GM19025 (cell line): ENCODE results near the gene TRIM40.

Source experiments
- ATAC-seq: cut with Tn5 transposase; IDR thresholded peaks from one replicate; pipeline ENCODE4 v1.9.1; 2021; ENCODE audit warnings: mild to moderate bottlenecking, low read depth, moderate library complexity; ENCODE audit not compliant: unreplicated experiment

TRIM40 gene

GRCh38 chr6:30194797-30195690 lies 59.1 kb downstream of the TRIM40 start:
- ATAC-seq, result no peak

DNA sequence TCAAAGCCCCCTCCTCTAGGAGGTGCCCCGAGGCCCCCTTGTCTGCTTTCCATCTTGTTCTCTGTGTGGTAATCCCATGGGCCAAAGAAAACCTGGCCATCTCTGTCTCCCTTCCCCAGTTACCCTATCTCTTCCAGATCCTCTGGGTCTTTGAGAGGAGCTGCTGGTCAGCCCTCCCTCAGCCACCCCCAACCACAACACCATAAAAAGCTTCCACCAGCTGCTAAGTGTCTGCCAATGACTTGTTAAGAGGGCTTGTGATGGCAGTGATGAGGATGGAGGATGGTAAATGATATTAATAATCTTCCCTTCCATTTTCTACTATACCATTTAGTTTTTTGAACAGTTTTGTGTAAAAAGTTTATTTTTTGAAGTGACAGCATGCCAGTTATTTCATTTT lies 60.0 kb downstream of the TRIM40 start:
- no peak for ATAC-seq

DNA sequence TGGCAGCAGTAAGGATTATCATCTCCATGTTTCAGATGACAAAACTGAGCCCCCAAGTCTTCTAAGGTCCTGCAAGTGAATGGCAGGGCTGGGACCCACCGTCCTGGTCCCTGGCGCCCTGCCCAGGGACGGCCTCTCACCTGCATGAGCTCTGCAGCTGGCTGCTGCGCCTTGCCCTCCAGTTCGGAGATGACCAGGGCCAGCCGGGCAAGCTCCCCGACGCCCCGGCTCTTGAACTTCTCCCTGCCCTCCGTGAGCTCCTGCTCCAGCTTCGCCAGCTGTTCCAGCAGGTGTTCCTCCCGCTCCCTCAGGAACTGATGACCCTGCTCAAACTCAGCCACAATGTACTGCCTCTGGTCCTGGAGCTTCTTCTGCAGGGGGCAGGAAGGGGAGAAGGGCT lies 60.4 kb downstream of the TRIM40 start:
- ATAC-seq, result no peak
